Retina (tissue), 1 donor: ENCODE measurements around the gene BPIFB3.
A peak's percentile ranks its signal among the peaks of the same experiment; 100 is the strongest.
"Not testable (repeated sequence)": the region's sequence is repeated elsewhere in the genome, so short reads cannot be mapped to it uniquely, and the experiment has no call there.

Experiments used
- DNase-seq: peaks from one replicate; pipeline ENCODE4 v3.0.0-alpha.2; 2016

Gene BPIFB3

DNA sequence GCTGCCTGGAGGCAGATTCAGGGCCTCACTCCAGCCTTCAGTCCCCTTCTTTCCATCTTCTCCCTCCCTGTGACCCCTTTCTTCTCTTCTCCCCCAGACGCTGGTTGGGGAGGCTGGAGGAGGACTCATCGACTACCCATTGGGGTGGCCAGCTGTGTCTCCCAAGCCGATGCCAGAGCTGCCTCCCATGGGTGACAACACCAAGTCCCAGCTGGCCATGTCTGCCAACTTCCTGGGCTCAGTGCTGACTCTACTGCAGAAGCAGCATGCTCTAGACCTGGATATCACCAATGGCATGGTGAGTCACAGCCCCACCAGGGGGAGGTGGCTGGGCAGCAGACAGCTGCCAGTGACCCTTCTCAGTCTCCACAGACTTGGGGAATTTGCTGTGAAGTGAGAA lies 38.7 kb downstream of the BPIFB3 start:
- no peak for DNase-seq

DNA sequence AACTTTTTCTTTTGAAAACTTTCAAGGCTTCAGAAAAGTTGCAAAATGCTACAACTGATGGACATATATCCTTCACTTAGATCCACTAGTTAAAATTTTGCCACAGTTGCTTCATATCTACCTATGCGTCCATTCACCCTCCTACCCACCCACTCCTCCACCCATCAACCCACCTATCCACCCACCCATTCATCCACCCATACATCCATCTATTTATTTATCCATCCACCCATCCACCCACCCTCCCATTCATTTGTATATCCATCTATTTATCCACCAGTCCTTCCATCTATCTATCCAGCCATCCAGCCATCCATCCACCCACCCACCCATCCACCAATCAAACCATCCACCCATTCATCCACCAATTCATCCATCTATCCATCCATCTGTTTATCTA lies 39.4 kb downstream of the BPIFB3 start:
- DNase-seq = no peak

DNA sequence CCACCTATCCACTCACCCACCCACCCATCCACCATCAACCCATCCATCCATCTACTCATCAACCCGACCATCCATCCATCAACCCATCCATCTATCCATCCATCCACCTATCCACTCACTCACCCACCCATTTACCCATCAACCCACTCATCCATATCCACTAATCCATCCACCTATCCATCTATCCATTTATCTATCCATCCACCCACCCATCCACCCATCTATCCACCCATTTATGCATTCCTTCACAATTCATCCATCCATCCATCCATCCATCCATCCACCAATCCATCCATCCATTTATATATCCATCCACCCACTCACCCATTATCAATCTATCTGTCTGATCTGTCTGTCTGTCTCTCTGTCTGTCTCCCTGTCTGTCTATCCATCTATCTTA lies 39.9 kb downstream of the BPIFB3 start:
- no peak for DNase-seq

DNA sequence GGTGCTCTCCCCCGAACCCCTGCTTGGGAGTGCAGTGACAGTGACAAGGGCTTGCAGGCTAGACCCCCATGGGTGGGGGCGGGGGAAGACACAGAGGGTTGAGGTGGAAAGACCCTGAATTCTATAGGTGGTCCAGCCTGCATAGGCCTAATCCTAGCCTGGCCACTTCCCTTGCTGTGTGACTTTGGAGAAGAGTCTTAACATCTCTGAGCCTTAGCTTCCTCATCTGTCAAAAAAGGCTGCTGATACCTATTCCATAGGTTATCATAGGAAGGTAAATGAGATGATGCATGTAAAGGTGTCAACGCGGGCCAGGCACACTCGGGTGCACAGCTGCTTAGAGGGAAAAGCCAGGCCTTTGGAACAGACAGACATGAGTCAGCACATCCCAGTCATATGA lies 41.5 kb downstream of the BPIFB3 start:
- DNase-seq = no peak

DNA sequence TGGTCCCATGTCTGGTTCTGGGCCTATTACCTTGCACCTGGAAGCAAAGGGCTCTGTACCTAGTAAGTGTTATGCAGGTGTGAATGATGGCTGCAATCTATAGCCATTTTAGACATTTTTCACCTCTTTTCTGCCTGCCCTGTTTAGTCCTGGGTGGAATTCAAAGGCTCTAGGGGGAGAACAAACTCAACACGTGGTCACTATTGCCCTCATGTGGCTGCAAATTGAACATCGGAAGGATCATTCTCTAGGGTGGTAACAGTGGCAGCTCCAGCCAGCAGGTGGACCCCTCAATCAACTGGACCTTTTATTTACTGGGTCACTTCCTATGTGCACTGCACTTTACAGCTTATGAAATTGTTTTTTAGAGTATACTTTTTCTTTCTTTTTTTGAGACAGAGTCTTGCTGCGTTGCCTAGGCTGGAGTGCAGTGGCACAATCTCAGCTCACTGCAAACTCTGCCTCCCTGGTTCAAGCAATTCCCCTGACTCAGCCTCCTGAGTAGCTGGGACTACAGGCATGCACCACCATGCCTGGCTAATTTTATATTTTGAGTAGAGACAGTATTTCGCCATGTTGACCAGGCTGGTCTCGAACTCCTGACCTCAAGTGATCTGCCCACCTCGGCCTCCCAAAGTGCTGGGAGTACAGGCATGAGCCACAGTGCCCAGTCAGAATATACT lies 42.3 kb downstream of the BPIFB3 start:
- peak; percentile 60 for DNase-seq

DNA sequence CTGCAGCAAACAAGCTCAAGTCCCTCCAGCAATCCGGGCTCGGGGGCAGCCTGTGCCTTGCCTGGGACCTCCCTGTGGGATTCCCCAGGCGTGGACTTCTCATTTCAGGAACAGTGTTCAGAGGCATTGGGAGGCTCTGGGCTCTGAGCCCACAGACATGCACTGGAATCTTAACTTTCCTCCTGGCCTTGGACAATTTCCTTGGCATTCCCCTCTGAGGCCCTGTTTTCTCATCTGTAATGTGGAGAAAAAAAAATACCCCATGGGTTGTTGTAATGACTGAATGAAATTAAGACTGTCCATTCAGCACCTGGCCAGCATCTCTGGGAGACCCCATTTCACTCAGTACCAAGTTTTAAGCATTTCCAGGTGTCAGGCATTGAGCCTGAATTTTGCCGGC lies 43.3 kb downstream of the BPIFB3 start:
- no peak for DNase-seq

DNA sequence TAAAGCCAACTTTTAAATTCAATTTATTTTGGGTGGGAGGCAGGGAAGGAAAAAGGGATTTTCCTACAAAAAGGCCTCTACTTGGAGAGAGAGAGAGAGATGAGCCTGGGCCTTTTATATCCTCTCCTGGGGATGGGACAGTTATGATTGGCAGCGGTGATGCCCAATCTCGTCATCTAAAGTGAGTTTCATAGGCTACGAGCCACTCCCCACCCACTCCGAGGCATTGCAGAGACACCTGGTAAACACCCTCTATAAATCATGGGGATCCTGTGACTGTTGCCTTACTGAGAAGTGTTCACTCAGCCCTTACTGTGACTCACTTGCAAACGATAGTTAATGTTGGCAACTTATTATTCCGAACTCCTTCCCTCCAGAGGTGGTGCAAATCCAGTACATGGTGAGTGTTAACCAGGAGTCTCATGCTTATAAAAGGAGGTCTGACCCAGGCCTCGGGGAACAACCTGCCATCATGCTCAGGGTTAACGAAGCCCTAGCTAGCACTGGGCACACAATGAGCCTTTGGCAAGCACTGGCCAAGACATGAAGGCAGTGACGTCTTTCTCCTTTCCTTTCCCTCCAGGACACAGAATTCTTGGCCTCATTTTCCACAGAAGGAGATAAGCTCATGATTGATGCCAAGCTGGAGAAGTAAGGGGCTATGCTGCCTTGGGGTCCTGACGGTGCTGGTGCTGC lies 46.3 kb downstream of the BPIFB3 start:
- no peak for DNase-seq

DNA sequence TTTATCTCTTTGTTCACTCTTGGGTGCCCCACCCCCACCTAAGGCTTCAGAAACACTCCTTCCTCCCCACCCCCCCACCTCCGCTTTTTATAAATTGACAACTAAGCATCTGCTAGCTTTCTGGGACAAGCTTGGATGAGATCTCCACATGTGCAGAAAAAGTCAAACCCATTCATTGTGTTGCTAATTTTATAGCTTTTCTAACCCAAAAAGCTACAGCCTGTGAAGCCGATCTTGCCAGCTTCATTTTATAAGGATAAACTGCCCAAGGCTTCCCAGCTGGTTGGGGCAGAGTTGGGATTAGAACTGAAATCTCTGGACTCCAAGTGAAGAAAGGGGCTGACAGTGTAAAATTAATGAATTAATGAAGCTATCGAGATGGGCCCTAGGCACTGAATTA lies 49.9 kb downstream of the BPIFB3 start:
- no peak for DNase-seq

DNA sequence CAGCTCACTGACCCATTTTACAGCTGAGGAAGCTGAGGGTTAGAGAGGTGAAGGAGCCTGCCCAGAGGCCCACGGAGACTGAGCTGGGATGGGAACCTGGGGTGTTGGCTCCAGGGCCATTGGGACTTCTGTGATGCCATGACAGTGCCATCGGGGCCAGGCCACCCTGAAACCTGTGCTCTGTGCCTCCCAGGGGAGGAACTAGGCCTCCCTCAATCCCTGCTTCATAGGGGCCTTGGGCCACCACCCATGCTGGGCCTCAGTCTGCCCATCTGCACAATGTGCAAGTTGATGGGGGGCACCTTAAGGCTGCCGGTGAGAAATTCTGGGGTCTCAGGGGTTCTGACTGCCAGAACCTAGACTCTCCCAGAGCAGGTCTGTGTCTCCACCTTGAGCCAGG lies 50.6 kb downstream of the BPIFB3 start:
- no peak for DNase-seq

DNA sequence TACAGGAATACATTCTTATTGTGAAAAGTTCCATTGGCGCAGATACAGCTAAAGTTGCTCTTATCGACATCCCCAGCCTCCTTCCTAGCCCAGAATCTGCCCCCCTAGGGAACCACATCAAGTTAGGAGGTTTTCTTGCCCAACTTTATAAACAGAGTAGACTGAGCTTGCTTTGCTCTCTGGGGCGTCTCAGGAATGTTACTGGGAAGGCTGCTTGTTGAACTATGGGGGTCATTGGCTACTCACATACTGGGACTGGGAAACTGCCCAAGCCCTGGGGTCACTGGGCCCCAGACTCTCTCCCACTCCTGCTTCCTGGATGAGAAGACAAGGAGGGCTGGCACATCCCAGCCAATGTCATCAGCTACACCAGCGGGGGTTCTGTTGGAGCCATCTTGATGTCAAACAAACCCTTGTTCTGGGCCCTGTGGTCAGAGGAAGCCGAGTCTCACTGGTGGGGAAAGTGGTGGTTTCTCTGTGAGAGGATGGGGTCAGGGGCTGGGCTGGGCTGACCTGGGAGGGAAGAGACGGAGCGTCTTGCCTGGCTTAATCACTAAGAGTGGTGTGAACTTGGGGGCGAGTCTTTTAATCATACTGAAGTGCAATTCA lies 51.7 kb downstream of the BPIFB3 start:
- DNase-seq = no peak

DNA sequence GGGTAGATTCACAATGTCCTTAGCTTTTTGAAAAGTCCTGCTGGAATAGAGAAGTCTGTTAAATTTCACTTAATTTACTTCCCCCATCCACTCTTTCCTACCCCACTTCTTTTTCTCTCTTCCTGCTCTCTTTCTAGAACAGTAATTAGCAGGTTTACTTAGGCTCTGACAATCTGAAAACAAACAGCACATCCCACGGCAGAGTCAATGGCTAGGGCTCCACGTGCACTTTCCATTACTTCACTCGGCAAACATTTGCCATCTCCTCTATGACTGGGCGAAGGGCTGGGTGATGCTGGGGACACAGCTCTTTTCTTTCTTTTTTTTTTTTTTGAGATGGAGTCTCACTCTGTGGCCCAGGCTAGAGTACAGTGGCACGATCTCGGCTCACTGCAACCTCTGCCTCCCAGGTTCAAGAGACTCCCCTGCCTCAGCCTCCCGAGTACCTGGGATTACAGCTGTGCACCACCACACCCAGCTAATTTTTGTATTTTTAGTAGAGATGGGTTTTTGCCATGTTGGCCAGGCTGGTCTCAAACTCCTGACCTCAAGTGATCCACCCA lies 52.4 kb downstream of the BPIFB3 start:
- not testable (repeated sequence) for DNase-seq

DNA sequence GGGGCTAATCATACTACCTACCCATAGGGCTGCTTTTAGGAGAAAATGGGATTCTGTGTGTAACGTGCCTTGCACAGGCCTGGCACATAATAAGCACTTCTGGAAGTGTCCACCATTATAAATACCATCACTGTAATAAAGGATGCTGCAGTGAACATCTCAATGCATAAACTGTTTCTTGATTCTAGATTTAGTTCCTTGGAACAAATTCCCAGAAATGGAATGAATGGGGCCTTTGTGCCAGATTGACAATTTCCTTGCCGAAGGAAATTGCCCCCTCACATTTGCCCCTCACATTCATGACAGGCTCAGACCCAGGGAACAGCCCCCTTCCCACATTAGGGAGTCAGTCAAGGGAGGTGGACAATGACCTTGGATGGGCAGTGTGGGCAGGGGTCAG lies 55.0 kb downstream of the BPIFB3 start:
- no peak for DNase-seq

DNA sequence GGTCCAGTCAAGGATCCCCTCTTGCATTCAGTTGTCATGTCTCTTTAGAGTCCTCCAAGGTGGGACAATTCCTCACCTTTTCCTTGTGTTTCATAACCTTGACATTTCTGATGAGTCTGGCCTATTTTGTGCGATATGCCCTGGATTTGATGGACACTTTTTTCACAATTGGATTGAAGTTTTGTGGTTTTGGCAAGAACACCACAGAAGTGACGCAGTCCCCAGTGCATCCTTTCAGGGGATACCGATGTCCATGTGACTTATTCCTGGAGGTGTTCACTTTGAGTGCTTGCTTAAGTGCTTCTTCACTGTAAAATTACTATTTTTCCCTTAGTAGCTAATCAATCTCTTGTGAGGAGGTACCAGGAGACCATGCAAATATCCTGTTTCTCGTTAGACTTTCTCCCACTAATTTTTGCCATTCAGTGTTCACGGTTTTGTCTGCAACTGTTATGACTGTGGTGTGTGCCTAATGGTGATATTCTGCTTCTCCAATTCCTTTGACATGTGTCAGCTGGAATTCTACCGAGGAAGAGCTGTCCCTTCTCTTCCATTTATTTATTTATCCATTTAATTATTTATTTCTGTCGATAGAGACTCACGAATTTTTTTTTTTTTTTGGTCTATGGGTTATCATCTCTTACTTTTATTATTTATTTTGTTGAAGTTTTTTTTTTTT lies 56.6 kb downstream of the BPIFB3 start:
- no peak for DNase-seq

DNA sequence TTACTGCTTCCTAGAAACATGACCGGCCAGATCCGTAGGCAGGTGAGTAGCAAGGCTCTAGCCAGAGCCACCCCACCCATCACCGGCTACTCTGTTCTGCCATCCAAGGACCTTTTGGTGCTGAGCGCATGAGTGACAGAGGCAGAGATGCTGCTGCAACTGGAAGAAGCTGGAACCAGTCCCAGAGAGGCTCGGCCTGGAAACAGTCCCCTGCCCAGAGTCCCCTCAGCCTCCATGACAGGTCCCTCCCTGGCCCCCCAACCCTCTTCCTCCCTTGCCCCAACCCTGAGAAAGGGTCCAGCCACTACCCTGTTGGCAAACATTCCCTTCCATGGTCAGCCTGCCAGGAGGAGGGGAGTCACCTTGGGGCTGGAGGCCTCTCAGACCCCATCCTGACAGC lies 57.6 kb downstream of the BPIFB3 start:
- DNase-seq = no peak

DNA sequence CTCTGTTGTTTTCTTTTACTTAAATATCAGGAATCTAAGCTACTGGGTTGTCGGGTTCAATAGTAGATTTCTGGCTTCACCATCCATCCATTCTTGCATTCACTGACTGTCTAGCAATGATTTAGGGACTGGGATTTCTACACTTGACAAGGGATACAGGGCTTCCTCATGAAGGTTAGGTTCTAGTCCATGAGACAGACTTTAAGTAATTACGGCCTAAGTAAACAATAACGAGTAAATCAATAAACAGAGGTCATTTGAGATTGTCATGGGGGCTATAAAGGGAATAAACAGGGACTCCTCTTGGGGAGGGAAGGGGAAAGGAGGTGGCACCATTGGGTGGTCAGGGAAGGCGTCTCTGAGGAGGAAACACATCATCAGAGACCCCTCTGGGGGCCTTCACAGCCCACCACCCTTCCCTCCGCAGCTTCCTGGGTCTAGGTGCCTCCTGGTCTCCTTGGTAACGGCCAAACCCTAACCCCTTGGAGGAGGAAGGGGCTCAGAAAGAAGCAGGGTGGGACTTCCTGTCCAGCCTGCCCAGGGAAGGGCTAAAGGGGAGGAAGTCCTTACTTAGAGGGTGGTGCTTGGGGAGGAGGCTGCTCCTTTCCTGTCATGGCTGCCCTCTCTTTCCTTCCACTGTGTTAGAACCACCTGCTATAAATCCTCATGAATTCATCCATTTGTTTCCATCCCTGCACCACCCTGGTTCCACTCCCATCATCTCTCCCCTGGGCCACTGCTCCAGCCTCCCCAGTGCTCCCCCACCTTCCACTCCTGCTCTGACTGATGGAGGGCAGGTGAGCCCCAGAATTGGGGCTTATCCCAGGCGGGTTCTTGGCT lies 59.1 kb downstream of the BPIFB3 start:
- DNase-seq = no peak

DNA sequence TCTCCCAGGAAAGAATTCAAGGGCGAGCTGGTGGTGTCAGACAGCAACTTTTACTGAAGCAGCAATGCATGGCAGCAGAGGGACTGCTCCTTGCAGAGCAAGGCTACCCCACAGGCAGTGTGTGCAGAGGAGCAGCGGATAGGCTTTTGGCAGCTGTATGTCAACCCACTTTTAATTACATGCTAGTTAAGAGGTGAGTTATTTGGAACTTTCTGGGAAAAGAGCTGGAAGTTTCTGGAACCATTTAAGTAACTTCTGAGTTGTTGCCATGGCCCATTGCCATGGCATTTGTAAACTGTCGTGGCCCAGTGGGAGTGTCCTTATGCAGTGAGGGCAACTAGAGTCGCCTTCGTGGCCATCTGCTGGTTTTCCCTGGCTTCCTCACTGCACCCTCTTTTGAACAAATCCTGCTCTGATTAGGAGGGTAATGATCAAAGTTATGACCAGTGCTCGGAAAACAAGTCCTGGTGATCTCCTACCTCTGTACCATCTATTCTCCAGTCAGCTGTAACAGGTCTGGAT lies 59.7 kb downstream of the BPIFB3 start:
- no peak for DNase-seq

DNA sequence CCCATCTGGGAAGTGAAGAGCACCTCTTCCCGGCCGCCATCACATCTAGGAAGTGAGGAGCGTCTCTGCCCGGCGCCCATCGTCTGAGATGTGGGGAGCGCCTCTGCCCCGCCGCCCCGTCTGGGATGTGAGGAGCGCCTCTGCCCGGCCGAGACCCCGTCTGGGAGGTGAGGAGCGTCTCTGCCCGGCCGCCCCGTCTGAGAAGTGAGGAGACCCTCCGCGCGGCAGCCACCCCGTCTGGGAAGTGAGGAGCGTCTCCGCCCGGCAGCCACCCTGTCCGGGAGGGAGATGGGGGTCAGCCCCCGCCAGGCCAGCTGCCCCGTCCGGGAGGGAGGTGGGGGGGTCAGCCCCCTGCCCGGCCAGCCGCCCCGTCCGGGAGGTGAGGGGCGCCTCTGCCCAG lies 61.8 kb downstream of the BPIFB3 start:
- not testable (repeated sequence) for DNase-seq

DNA sequence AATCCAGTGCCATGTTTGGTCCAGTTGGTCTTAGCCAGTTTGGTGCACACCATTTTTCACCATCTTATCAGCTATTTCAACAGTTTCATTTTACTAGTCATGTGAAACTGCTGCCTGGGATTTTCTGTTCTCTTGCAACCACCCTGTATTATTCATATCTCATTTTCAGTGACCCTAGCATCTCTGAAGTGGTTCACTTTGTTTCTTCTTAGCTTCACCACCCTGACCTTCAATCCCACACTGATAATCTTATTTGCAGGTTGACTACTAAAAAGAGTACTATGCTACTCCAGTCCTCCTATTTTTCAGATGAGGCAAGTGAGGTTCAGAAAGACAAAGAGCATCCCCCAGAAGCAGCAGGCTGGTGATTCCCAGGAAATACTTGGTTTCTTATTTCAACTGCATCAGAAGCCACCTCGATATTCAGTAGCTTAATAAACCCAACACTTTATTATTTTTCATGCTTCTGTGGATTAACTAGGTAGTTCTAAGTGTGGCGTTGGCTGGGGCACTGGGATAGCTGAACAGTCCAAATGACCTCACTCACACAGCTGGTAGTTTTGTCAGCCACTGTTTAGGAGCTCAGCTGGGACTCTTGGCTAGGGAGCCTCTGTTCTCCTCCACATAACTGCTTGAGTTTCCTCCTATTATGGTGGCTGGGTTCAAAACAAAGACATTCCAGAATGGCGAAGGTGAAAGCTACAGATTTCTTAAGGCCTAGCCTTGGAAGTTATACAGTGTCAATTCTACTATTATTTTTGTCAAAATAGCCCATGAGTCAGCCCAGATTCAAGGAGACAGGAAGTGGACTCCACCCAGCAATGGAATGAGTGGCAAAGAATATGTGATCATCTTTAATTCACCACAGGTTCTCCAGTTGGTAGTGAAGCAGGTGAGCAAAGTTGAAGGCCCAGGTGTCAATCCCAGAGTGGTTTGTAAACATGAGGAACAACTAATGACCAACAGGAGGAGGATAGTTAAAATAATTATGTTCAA lies 66.3 kb downstream of the BPIFB3 start:
- no peak for DNase-seq

DNA sequence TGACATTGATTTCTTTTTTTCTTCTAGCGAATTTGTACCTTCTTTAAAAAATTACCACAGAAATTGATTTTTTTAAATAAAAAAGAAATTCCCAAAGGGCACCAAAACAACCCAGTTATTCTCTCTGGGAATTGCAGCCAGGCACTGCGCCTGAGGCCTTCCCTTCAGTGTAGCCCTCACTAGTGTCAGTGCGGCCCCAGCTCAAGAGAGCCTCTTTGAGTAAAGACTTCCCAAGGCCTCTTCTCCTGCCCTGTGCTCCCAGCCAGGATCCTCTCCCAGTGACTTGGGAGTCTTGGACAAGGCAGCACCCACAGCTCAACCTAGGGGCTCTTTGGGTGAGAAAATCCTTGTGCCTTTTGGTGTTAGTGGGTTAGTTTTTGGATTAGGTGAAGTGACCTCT lies 67.2 kb downstream of the BPIFB3 start:
- no peak for DNase-seq

DNA sequence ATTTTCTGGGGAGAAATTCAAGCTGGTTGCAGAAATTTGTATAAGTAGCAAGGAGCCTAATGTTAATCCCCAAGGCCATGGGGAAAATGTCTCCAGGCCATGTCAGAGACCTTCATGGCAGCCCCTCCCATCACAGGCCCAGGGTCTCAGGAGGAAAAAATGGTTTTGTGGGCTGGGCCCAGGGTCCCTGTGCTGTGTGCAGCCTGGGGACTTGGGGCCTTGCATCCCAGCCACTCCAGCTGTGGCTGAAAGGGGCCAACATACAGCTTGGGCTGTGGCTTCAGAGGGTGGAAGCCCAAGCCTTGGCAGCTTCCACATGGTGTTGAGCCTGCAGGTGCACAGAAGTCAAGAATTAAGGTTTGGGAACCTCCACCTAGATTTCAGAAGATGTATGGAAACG lies 68.6 kb downstream of the BPIFB3 start:
- not testable (repeated sequence) for DNase-seq
